ENCODE data around the gene MRPS7.
A peak's percentile ranks its signal among the peaks of the same experiment; 100 is the strongest.
"Not testable (repeated sequence)": the region's sequence is repeated elsewhere in the genome, so short reads cannot be mapped to it uniquely, and the experiment has no call there.

MRPS7 gene

GRCh38 chr17:75288359-75288758 lies 26.7 kb downstream of the MRPS7 start:
- no peak for ATAC-seq
- TF ChIP-seq BACH2 (CRISPR knock-in tag; IDR thresholded peaks at IDR 0.05; ENCODE audit: borderline replicate concordance) (no peak), ZFP30 (CRISPR knock-in tag; IDR thresholded peaks at IDR 0.05) (no peak), ARNTL (CRISPR knock-in tag; IDR thresholded peaks at IDR 0.05; ENCODE audit: borderline replicate concordance, low read depth) (no peak), TSHZ2 (CRISPR knock-in tag; IDR thresholded peaks at IDR 0.05) (no peak), ZNF565 (CRISPR knock-in tag; conservative IDR thresholded peaks at IDR 0.05; ENCODE audit: low read depth) (no peak), ZC3H10 (CRISPR knock-in tag; IDR thresholded peaks at IDR 0.05) (no peak), POU6F1 (CRISPR knock-in tag; IDR thresholded peaks at IDR 0.05; ENCODE audit: borderline replicate concordance, low read depth) (no peak), ISL1 (CRISPR knock-in tag; IDR thresholded peaks at IDR 0.05) (no peak), ZNF8 (CRISPR knock-in tag; IDR thresholded peaks at IDR 0.05) (no peak)

GRCh38 chr17:75288770-75289114 lies 27.1 kb downstream of the MRPS7 start:
- peak; percentile 51 for ATAC-seq

GRCh38 chr17:75289115-75289831 lies 27.6 kb downstream of the MRPS7 start, which contains the start of gene SLC25A19:
Gene SLC25A19 (minus strand): TSS chr17:75289433. CDS start chr17:75286764, 2,669 bp downstream.
- TF ChIP-seq TSHZ2 (CRISPR knock-in tag; IDR thresholded peaks at IDR 0.05) (peak; percentile 69; the same call in 1 of the 2 replicates), ZNF565 (CRISPR knock-in tag; conservative IDR thresholded peaks at IDR 0.05; ENCODE audit: low read depth) (no peak), TCF4 (CRISPR knock-in tag; IDR thresholded peaks at IDR 0.05; ENCODE audit: borderline replicate concordance) (no peak)
- ATAC-seq, result peak; percentile 99

More at GRCh38 chr17:75288770-75289114, 27.1 kb downstream of the MRPS7 start:
- 0 out of 2 replicates have a peak, but pooled peaks have one; percentile 31 for TF ChIP-seq GLIS3 (CRISPR knock-in tag; IDR thresholded peaks at IDR 0.05)
- TF ChIP-seq CREB5 (CRISPR knock-in tag; IDR thresholded peaks at IDR 0.05; ENCODE audit: low read depth), result no peak

GRCh38 chr17:75289832-75290337 lies 28.2 kb downstream of the MRPS7 start:
- peak; percentile 17 for ATAC-seq
- TF ChIP-seq ZNF565 (CRISPR knock-in tag; conservative IDR thresholded peaks at IDR 0.05; ENCODE audit: low read depth) (no peak), ZFP30 (CRISPR knock-in tag; IDR thresholded peaks at IDR 0.05) (no peak), POU6F1 (CRISPR knock-in tag; IDR thresholded peaks at IDR 0.05; ENCODE audit: borderline replicate concordance, low read depth) (no peak), RARB (CRISPR knock-in tag; IDR thresholded peaks at IDR 0.05) (no peak), ESRRG (CRISPR knock-in tag; IDR thresholded peaks at IDR 0.05) (no peak), SNAI2 (CRISPR knock-in tag; IDR thresholded peaks at IDR 0.05) (no peak), ARNTL (CRISPR knock-in tag; IDR thresholded peaks at IDR 0.05; ENCODE audit: borderline replicate concordance, low read depth) (no peak), PATZ1 (CRISPR knock-in tag; IDR thresholded peaks at IDR 0.05; ENCODE audit: borderline replicate concordance) (no peak), ZFP3 (CRISPR knock-in tag; IDR thresholded peaks at IDR 0.05) (no peak), CREB5 (CRISPR knock-in tag; IDR thresholded peaks at IDR 0.05; ENCODE audit: low read depth) (no peak), ZNF70 (CRISPR knock-in tag; IDR thresholded peaks at IDR 0.05) (no peak), ZC3H10 (CRISPR knock-in tag; IDR thresholded peaks at IDR 0.05) (no peak), TCF4 (CRISPR knock-in tag; IDR thresholded peaks at IDR 0.05; ENCODE audit: borderline replicate concordance) (no peak)

- ATAC-seq, result not testable (repeated sequence)
Measured at GRCh38 chr17:75292810-75293448, 31.2 kb downstream of the MRPS7 start.

Measured in SK-N-SH treated with all-trans-retinoic acid at 6 μM for 48 hours (cell line).